ENCODE data around the gene TMEM236. TPM values are rescaled to one million over a fixed set of nuclear protein-coding genes. Genes with fewer than 3 reads are reported as not detected.

The TMEM236 gene
- polyA plus RNA-seq, 1 donor (not counting 4 experiments of a cell fraction or from before 2014, with no cell fraction given) = 0.13 TPM

DNA sequence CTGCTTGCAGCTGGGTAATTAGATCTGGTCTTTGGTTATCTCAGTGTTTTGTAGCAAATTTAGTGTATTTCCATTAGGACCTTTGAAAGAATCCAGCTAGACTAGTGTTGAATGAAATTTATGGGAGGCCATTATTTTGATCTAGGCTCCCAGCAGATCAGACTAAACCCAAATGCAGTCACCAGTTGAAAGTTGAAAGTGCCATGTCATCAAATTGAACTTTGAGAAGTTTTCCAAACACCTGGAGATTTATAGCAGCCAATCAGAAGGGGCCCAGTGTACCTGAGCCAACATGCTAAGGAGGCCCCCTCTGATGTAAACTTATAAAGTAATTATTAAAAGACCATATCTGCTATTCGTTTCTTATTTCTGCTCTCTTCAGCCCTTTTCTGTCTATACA is 11.3 kb upstream of the TMEM236 start:
- Histone ChIP-seq H4K20me1 (ENCODE audit: control insufficient read depth, extremely low read depth, insufficient read depth, low read length) (no peaks in the 10 kb centered on the region), H3K4me3 (ENCODE audit: control insufficient read depth in 2 of 3, extremely low read depth in 1 of 3, insufficient read depth in 2 of 3, low read depth in 1 of 3, low read length in 3 of 3) (no peak overlapping the region), H3K9me1 (ENCODE audit: control insufficient read depth, extremely low read depth, insufficient read depth, low read length) (no peaks in the 10 kb centered on the region), H3K79me2 (ENCODE audit: control insufficient read depth, insufficient read depth, low read length) (no peaks in the 10 kb centered on the region), H3K36me3 (ENCODE audit: control insufficient read depth in 2 of 2, extremely low read depth in 1 of 2, insufficient read depth in 2 of 2, low read length in 2 of 2) (peaks cover 0 to 2% of the 10 kb centered on the region in 2 experiments), H2AFZ (ENCODE audit: control insufficient read depth, low read length) (no peak overlapping the region), H3K9me3 (ENCODE audit: control insufficient read depth, low read depth, low read length) (no peaks in the 10 kb centered on the region), H3K4me1 (ENCODE audit: control insufficient read depth, extremely low read depth, insufficient read depth, low read length) (no peaks in the 10 kb centered on the region), H3K27me3 (ENCODE audit: control insufficient read depth, extremely low read depth, insufficient read depth, low read length) (no peaks in the 10 kb centered on the region), H3K4me2 (ENCODE audit: control insufficient read depth, extremely low read depth, insufficient read depth, low read depth, low read length) (no peak overlapping the region), H3K9ac (ENCODE audit: control insufficient read depth, extremely low read depth, insufficient read depth, low read length) (no peak overlapping the region), H3K27ac (ENCODE audit: control insufficient read depth, insufficient read depth, low read length) (no peak overlapping the region)
- dilution Hi-C loops (cut with MboI; ENCODE audit: extremely low pct_ligation_motif_present, low sequenced_read_pairs) = no loop called here
- DNase-seq (ENCODE audit: low read depth, low spot score) = no peak
- TF ChIP-seq, protein P1, sequence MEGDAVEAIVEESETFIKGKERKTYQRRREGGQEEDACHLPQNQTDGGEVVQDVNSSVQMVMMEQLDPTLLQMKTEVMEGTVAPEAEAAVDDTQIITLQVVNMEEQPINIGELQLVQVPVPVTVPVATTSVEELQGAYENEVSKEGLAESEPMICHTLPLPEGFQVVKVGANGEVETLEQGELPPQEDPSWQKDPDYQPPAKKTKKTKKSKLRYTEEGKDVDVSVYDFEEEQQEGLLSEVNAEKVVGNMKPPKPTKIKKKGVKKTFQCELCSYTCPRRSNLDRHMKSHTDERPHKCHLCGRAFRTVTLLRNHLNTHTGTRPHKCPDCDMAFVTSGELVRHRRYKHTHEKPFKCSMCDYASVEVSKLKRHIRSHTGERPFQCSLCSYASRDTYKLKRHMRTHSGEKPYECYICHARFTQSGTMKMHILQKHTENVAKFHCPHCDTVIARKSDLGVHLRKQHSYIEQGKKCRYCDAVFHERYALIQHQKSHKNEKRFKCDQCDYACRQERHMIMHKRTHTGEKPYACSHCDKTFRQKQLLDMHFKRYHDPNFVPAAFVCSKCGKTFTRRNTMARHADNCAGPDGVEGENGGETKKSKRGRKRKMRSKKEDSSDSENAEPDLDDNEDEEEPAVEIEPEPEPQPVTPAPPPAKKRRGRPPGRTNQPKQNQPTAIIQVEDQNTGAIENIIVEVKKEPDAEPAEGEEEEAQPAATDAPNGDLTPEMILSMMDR (optimal IDR thresholded peaks at IDR 0.05 in 1 of 3, IDR thresholded peaks at IDR 0.05 in 1 of 3, conservative IDR thresholded peaks at IDR 0.05 in 1 of 3; ENCODE audit: extremely low read depth in 1 of 3, insufficient read depth in 2 of 3, low read length in 3 of 3) = no peak
- no peak for TF ChIP-seq EZH2 (IDR thresholded peaks at IDR 0.05; ENCODE audit: low read length)
- FAIRE-seq = no peak

DNA sequence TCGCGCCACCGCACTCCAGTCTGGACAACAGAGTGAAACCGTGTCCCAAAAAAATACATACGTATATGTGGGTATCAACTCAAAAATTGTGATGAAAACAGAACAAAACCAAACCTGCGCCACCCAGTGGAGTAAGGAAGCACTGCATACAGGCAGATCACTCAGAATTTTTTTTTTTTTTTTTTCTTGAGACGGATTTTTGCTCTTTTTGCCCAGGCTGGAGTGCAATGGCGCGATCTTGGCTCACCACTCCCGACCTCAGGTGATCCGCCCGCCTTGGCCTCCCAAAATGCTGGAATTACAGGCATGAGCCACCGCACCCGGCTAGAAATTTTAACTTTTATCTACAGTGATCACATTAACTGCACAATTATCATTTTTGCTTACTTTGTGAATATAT is 9.1 kb upstream of the TMEM236 start:
- FAIRE-seq = no peak
- no peak overlapping the region for H3K27ac ChIP-seq (ENCODE audit: control insufficient read depth, insufficient read depth, low read length)
- dilution Hi-C loops (cut with MboI; ENCODE audit: extremely low pct_ligation_motif_present, low sequenced_read_pairs) = no loop called here
- DNase-seq (ENCODE audit: low read depth, low spot score) = no peak
- no peaks in the 10 kb centered on the region for H3K36me3 ChIP-seq (ENCODE audit: control insufficient read depth in 2 of 2, extremely low read depth in 1 of 2, insufficient read depth in 2 of 2, low read length in 2 of 2)
- TF ChIP-seq, protein P1 (optimal IDR thresholded peaks at IDR 0.05 in 1 of 3, IDR thresholded peaks at IDR 0.05 in 1 of 3, conservative IDR thresholded peaks at IDR 0.05 in 1 of 3; ENCODE audit: extremely low read depth in 1 of 3, insufficient read depth in 2 of 3, low read length in 3 of 3) = peak; percentile 54 to 77 (median 73)
- TF ChIP-seq EZH2 (IDR thresholded peaks at IDR 0.05; ENCODE audit: low read length) = no peak
- no peaks in the 10 kb centered on the region for H4K20me1 ChIP-seq (ENCODE audit: control insufficient read depth, extremely low read depth, insufficient read depth, low read length)
- peak overlapping the region; percentile 47 for H2AFZ ChIP-seq (ENCODE audit: control insufficient read depth, low read length)
- H3K9me1 ChIP-seq (ENCODE audit: control insufficient read depth, extremely low read depth, insufficient read depth, low read length) = no peaks in the 10 kb centered on the region
- no peaks in the 10 kb centered on the region for H3K4me1 ChIP-seq (ENCODE audit: control insufficient read depth, extremely low read depth, insufficient read depth, low read length)
- no peaks in the 10 kb centered on the region for H3K9me3 ChIP-seq (ENCODE audit: control insufficient read depth, low read depth, low read length)
- H3K9ac ChIP-seq (ENCODE audit: control insufficient read depth, extremely low read depth, insufficient read depth, low read length) = no peak overlapping the region
- no peak overlapping the region for H3K4me3 ChIP-seq (ENCODE audit: control insufficient read depth in 2 of 3, extremely low read depth in 1 of 3, insufficient read depth in 2 of 3, low read depth in 1 of 3, low read length in 3 of 3)
- H3K79me2 ChIP-seq (ENCODE audit: control insufficient read depth, insufficient read depth, low read length) = no peaks in the 10 kb centered on the region
- no peaks in the 10 kb centered on the region for H3K27me3 ChIP-seq (ENCODE audit: control insufficient read depth, extremely low read depth, insufficient read depth, low read length)
- no peak overlapping the region for H3K4me2 ChIP-seq (ENCODE audit: control insufficient read depth, extremely low read depth, insufficient read depth, low read depth, low read length)
